H1 (cell line): ENCODE measurements around the gene TAS2R38.

Experiments
- BACH1 ChIP-seq: IDR thresholded peaks from 2 replicates; pipeline ENCODE4 v1.6.1; 2012; ENCODE audit warnings: low read length, improper control_type of control experiment
- CBX8 ChIP-seq: fragments of 300-800, 300-1000 bp; sonication (generic); IDR thresholded peaks from 2 replicates; pipeline ENCODE4 v1.7.1; 2016; ENCODE audit warnings: low read depth, low read length, borderline replicate concordance
- CEBPB ChIP-seq: IDR thresholded peaks from 2 replicates; pipeline ENCODE4 v1.6.1; 2012; ENCODE audit warnings: low read depth, low read length
- CTCF ChIP-seq, 3 experiments: IDR thresholded peaks; 1 replicate in 2 of 3; 2 replicates in 1 of 3; pipeline versions ENCODE4 v1.5.1 to v1.6.1; 2011; ENCODE audit warnings: low read length in 3 of 3, mild to moderate bottlenecking in 3 of 3, inconsistent platforms in 2 of 3, low read depth in 1 of 3, moderate library complexity in 1 of 3; ENCODE audit not compliant: insufficient read depth in 1 of 3; ENCODE audit errors: control extremely low read depth in 1 of 3
- EGR1 ChIP-seq: IDR thresholded peaks from 2 replicates; pipeline ENCODE4 v1.6.1; 2011; ENCODE audit warnings: low read depth, low read length, borderline replicate concordance
- EP300 ChIP-seq, 2 experiments: IDR thresholded peaks; 1 replicate in 1 of 2; 2 replicates in 1 of 2; pipeline ENCODE4 v1.6.1; 2011 to 2012; ENCODE audit warnings: low read depth in 2 of 2, low read length in 2 of 2, mild to moderate bottlenecking in 2 of 2, borderline replicate concordance in 1 of 2, inconsistent platforms in 1 of 2, moderate library complexity in 1 of 2
- GABPA ChIP-seq: IDR thresholded peaks from 2 replicates; pipeline ENCODE4 v1.6.1; 2011; ENCODE audit warnings: mild to moderate bottlenecking, low read length, moderate library complexity, borderline replicate concordance; ENCODE audit not compliant: insufficient read depth
- GTF2F1 ChIP-seq: IDR thresholded peaks from 2 replicates; pipeline ENCODE4 v1.6.1; 2012; ENCODE audit warnings: low read depth, low read length, improper control_type of control experiment, borderline replicate concordance
- JUN ChIP-seq: IDR thresholded peaks from 2 replicates; pipeline ENCODE4 v1.6.1; 2011; ENCODE audit warnings: low read depth, mild to moderate bottlenecking, improper control_type of control experiment, low read length
- POLR2AphosphoS5 ChIP-seq: IDR thresholded peaks from 2 replicates; pipeline ENCODE4 v1.6.1; 2011; ENCODE audit warnings: low read depth, low read length

- no peak for TF ChIP-seq GABPA
- TF ChIP-seq CTCF (IDR thresholded peaks at IDR 0.05; ENCODE audit: control extremely low read depth in 1 of 3, insufficient read depth in 1 of 3, low read depth in 1 of 3, low read length in 3 of 3): no peak
- TF ChIP-seq EP300 (IDR thresholded peaks at IDR 0.05; ENCODE audit: borderline replicate concordance in 1 of 2, low read depth in 2 of 2, low read length in 2 of 2): no peak
- no peak for TF ChIP-seq BACH1
- TF ChIP-seq JUN: no peak
- TF ChIP-seq CBX8: no peak
- TF ChIP-seq GTF2F1: no peak
- TF ChIP-seq EGR1: no peak
- no peak for TF ChIP-seq CEBPB
- TF ChIP-seq POLR2AphosphoS5: no peak
These were observed 33.0 kb upstream of the TAS2R38 start for GRCh38 chr7:142006577-142006976.
